ENCODE results near the gene CNPPD1.

Gene CNPPD1

GRCh38 chr2:219178377-219179175 is 1.9 kb upstream of the CNPPD1 start:
- peak; percentile 40 for DNase-seq

- DNase-seq = peak; percentile 90
These were observed 1.0 kb upstream of the CNPPD1 start, which contains the start of gene RETREG2 for GRCh38 chr2:219177552-219178376. Gene RETREG2 (plus strand): TSS chr2:219178275. CDS start chr2:219178353, 78 bp downstream.

DNA sequence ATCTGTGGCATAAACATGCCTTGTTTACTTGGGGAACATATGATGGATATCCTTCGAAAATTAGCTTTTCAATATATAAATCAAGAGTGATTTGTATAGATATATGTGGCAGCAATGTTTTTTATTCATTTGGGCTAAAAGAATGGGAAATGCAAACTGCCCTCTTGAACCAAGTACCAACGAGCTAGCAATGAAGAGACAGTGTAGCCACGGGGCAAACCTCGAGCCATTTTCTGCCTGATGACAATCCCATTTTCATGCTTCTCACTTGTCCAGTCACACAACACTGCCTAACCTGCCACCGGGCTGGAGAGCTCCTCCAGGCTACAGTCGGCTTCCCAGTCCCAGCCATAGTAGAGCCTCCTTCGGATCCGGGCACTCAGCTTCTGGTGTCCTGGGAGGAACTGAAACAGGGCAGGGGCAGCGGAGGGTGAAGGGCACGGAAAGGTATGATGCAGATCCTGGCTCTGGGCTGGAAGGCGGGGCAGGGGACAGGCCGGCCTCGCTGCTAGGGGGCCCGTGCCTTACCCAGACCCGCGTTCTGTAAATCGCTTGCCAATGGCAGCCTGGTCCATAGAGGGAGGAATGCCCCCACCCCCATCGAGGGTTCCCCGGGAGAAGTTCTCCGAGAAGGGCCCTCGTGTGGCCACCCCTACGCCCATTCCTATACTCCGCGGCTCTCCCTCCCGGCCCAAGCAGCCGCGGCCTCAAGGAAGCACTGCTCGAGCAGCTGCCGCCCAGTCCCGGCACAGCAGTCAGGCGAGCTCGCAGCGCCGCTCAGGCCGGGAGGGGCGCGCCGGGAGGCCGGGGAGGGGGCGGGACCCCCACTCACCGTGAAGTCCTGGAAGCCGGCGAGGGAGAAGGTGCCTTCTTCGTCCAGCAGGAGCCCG is 552 bp downstream of the CNPPD1 start:
- peak; percentile 60 for DNase-seq

- no peak for DNase-seq
These were observed 1.2 kb downstream of the CNPPD1 start for GRCh38 chr2:219175486-219175885.

GRCh38 chr2:219174801-219175200 is 1.9 kb downstream of the CNPPD1 start:
- DNase-seq = no peak

DNA sequence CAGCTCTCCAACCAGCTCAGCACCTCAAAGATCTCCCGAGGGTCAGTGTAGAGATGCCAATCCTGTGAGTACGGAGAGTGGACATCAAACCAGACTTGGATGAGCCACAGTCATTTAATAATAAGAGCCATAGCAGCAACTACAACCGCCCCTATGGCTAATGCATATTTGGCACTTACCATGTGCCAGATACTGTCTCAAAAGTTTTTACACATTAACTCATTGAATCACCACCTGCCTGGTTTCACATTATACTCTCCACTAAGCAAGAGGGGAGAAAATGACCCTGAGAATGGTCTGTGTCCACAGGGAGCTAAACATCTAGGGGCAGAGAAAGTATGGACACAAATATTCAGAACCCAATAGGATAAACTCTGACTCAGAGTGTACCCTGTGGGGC is 2.6 kb downstream of the CNPPD1 start:
- DNase-seq = no peak

DNA sequence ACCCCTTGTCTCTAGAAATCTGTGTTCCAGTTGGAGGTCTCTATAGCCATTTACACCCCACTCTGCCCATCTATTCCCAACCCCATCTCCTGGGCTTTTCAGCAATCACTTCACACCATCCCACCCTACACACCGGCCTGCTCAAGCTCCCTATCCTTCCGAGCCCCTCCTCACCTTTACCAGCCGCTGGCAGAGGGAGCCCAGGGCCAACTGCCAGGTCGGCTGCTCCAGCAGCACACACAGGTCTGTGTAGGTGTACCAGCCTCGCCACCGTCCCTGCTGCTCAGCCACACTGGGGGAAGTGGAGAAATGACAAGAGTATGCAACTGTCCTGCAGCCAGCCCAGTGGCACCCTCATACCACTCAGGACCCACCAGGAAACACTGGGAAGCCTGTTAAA is 3.5 kb downstream of the CNPPD1 start:
- DNase-seq = no peak

DNA sequence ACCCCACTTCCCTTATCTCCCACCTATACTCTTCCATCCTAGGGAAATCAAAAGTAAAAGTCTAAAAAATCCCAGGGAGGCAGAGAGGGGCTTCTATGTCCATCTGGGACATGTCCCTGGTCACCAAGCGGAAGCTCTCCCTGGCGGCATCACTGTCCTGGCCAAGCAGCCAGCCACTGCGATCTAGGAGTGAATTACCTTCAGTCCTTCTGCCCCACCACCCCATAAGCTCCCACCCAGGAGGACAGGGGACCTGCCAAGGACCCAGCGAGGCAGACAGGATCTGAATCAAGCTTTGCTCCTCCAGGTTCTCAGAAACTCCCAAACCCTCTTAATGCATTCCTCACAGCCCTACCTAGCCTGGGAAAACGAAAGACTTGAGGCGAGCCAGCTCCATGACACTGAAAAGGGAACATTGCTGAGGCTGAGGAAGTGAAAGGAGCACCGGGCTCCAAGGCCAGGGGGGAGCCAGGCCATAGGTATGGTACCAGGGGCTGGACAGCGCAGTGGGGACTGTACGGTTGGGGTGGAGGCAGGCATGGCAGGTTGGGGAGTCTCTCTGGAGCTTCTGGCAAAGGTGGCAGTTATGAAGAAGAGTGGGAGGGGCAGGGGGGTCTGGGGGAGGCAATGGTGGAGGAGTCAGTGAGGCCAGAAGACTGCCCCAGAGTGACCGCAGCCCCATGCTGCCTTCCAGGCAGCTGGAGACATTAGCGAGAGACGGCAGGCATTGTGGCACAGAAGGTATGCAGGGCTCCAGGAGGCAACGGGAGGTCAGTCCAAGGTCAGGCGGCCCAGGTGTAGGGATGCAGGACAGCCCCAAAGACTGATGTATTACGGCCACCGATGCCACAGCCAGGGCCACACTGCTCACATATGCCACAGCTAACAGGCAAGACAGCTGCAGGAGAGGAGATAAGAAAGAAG is 4.2 kb downstream of the CNPPD1 start:
- no peak for DNase-seq

GRCh38 chr2:219171231-219171651 is 5.5 kb downstream of the CNPPD1 start:
- peak; percentile 43 for DNase-seq

- no peak for DNase-seq
These were observed 6.6 kb downstream of the CNPPD1 start, which contains the start of gene SLC23A3 for GRCh38 chr2:219169930-219170654. Gene SLC23A3 (minus strand): TSS chr2:219170029. CDS start chr2:219169984, 45 bp downstream.

DNA sequence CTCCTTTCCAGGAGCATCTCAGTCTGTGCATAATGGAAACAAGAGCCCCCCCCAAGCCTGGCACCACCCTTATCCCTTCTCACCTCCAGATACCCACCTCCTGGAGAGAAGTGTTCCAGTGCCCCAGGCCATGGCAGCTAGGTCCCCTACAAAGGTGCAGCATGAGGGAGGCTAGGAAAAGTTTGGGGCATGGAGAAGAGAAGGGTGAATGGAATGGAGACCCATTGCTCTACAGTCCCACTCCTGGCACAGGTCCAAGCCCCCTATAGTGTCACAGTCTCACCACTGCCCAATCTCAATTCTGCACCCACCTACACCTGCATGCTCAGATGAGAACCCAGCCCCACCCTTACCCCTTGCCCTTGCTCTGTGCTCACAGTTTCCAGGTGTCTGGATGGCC is 7.8 kb downstream of the CNPPD1 start:
- no peak for DNase-seq

- peak; percentile 60 for DNase-seq
These were observed 8.2 kb downstream of the CNPPD1 start for GRCh38 chr2:219168526-219168925.

DNA sequence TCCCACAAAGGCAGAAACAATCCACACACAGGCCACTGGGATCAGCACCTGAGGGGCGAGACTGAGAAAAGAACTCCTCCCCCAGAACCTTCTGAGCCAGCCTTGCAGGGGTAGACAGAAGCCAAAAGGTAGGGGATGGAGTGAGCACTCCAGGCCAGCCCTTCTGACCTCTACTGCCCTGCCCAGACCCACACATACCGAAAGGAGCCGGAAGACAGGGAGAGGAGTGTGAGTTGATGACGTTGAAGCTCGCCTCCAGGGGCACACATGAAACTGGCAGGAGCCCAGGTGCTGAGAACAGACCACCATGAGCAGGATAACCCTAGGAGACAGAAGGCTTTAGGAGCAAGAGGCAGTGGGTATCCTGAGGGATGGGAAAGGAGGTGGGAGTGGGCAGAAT is 8.7 kb downstream of the CNPPD1 start:
- DNase-seq = peak; percentile 3

DNA sequence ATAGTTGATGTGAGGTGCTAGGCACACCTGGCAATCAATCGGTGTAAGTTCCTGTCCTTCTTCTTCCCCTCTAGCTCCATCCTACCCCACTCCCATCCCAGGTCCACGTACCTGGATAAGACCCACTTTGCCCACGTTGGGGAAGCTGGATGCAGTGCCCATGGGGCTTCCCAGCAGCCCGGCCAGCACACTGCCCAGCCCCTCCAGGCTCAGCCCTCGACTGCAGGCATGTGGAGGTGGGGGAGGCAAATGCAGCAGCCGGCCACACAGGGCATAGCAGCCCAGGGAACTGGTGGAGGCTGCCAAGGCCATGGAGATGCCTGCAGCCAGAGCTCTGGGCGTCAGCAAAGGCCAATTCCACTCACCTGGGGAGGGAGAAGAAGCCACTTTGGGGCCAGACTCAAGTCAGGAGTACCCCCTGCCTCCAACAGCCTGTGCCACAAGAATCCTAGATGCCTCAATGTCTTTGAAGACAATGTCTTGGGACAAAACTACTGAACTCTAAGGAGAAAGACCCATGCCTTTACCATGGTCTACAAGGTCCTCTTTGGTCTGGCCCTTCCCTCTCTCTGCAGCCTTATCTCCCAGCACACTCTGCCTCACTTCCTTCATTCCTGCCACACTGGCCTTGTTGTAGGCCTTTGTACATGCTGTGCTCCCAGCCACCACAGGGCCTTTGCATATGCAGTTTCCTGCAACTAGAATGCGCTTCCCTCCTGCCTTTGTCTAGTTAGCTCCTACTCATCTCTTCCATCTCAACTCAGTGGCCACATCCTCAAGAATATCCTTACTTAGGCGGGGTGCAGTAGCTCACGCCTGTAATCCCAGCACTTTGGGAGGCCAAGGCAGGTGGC is 11.4 kb downstream of the CNPPD1 start:
- no peak for DNase-seq

DNA sequence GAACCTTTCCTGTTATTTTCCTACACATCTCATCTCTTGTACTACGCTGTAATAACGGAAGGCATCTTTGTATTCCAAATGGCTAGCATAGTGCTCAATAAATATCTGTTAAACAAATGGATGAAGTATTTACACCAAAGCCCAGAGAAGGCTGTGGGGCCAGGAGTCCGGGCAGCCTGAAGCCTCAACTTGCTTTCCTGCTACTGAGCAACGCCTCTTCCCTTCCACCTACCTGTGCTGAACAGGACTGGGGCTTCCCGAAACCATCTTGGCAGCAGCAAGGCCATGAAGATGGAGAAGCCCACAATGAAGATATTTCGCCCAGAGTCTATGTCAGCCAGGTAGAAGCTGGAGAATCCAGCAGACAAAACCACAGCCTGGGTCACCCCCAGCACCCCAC is 13.6 kb downstream of the CNPPD1 start:
- DNase-seq = no peak

DNA sequence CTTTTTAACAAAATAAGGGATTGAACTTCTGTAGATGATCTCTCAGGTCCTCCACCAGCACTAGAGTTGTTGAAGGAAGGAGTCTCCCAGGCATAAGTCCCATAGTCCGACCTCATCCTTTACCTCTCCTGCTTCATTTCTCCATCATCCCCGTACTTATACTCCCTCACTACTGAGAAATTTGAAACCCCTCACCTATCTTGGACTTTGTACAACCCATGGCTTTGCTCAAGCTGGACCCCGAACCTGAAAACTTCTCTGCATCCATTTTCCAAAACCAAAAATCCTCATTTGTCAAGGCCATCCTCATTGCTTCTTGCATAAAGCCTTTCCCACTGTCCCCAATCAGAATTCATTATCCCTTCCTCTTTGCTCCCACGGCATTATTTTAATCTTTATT is 15.6 kb downstream of the CNPPD1 start:
- no peak for DNase-seq

GRCh38 chr2:219160186-219161017 is 16.3 kb downstream of the CNPPD1 start, which contains the start of gene NHEJ1:
Gene NHEJ1 (minus strand): TSS chr2:219160815. CDS start chr2:219158362, 2,453 bp downstream.
- DNase-seq = peak; percentile 91

DNA sequence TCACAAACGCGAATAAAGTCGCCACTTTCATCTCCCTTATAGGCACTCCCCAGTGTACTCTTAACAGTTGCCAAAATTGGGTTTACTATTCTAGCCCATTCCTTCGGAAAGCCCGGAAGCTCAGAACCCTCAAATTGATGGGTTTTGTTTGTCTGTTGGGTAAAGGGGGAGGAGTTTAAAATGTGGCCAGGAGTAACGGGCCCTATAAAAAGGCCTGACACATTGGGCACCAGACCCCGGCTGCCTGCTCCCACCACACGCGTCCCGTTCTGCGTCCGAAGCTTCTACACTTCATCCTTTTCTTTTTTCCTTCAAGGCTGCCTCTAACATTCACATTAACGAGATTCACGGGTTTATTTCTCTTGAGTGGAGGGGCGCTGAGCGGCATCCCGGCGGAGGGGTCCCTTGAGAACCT is 16.9 kb downstream of the CNPPD1 start:
- DNase-seq = no peak

- DNase-seq = no peak
These were observed 18.1 kb downstream of the CNPPD1 start for GRCh38 chr2:219158586-219158985.

Data from RPMI8226 (cell line).